Ishikawa (cell line): Measurements from ENCODE around the gene RPA1.

Experiments
- EP300 ChIP-seq: IDR thresholded peaks from 2 replicates; pipeline ENCODE4 v1.6.1; 2012; ENCODE audit warnings: borderline replicate concordance
- MAX ChIP-seq: IDR thresholded peaks from 2 replicates; pipeline ENCODE4 v1.6.1; 2012
- NFIC ChIP-seq: IDR thresholded peaks from 2 replicates; pipeline ENCODE4 v1.6.1; 2012
- RAD21 ChIP-seq: IDR thresholded peaks from 2 replicates; pipeline ENCODE4 v1.6.1; 2012; ENCODE audit warnings: low read depth
- TAF1 ChIP-seq: IDR thresholded peaks from 2 replicates; pipeline ENCODE4 v1.6.1; 2012; ENCODE audit warnings: low read depth, mild to moderate bottlenecking
- TEAD4 ChIP-seq: IDR thresholded peaks from 2 replicates; pipeline ENCODE4 v1.6.1; 2012

- TF ChIP-seq NFIC (no peak), RAD21 (no peak), TEAD4 (no peak), EP300 (no peak), MAX (no peak), TAF1 (no peak)
Observed at GRCh38 chr17:1813088-1813487, 16.7 kb upstream of the RPA1 start.
